T47D (cell line): ENCODE data around the gene TSPAN9.

Experiments used
- DNase-seq, 2 experiments: peaks; one replicate each; pipeline versions ENCODE4 v3.0.0 to v3.0.0-alpha.2; 2011 to 2012; ENCODE audit warnings: low read depth in 1 of 2, low spot score in 1 of 2
- JUND ChIP-seq: IDR thresholded peaks from 2 replicates; pipeline ENCODE4 v1.6.1; 2012; ENCODE audit warnings: low read depth
- in situ Hi-C: cut with HindIII; loops from 2 replicates; pipeline ENCODE4 v1.10.0; 2016; ENCODE audit warnings: low sequenced_read_pairs, low pct_unique_long_range_greater_than_20kb

TSPAN9 gene

DNA sequence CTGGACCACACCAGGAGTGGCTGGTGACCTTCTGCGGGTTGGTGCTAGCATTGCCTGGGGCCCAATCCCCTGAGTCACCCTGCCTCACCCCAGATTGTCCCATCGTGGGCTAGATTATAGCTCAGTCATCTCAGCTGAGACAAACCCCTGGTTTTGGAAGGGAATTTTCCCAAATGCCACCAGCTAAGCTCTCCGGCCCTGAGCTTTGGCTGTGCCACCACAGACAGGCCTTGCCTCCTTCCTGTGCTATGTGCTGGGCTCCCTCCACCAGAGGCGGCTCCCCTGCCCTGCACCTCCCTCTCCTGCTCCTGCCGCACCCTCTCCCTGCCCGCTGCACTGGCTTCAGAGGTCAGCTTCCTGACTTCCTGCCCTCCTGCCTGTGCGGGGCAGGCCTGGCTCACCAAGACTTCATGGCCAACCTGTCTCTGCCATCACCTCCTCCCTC, 196.3 kb downstream of the TSPAN9 start:
- TF ChIP-seq JUND, result no peak
- in situ Hi-C loops, result no loop called here
- DNase-seq, result no peak

DNA sequence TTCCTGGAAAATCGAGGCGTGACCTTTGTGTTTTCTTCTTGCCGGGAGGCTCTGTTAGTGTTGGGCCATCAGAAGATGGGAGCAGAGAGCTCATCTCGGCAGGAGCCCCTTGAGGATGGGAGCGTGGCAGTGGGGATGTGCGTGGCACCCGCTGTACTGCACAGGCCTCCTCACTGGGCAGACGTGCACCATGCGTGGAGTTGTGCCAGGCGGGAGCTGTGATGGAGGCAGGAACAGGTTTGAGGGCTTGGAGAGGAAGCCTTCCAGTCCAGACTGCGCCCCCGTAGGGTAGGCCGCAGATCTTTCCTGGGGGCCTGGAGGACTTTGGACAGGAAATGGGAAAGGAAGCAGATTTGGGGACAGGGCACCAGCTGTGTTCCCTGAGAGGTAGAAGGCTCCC, 197.5 kb downstream of the TSPAN9 start:
- in situ Hi-C loops, result no loop called here
- no peak for DNase-seq
- no peak for TF ChIP-seq JUND

DNA sequence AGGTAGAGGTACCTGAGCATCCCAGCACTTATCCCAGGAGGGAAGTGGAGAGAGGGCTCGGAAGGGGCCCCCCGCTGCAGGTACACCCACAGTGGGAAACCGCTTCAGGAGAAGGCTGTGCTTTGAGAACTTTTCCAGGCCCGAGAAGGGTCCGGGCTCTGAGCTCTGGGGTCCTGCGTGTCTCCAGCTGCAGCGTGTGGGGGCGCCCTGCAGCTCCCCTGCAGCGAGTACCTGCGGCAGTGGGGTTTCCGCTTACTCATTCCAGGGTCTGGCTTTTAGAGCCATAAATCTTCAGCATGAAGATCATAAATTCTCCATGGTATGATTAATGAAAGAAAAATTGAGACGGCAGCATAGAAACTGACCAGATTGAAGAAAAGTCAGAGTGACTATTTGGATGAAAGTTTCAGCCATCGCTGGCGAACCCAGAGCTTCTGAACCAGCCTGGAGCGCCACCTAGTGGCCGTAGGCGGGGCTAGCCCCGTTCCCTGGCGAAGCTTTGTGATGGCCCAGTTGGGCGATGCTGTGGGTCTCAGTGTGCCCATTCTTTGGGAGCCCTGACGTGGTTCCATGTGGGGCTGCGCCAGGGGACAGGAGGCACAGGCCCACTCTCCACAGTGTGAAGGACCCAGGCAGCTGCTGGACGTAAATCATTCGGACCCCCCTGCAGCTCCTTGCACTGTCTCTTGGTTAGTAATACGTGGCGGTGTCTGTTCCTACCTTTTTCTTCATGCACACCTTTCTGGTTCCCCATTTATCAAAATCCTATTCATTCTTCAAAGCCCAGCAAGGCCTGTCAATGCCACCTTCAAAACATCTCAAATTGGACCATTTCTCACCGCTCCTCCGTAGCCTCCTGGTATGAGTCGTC, 198.2 kb downstream of the TSPAN9 start:
- no peak for TF ChIP-seq JUND
- in situ Hi-C loops, result no loop called here
- DNase-seq, result peak; percentile 73 to 86

DNA sequence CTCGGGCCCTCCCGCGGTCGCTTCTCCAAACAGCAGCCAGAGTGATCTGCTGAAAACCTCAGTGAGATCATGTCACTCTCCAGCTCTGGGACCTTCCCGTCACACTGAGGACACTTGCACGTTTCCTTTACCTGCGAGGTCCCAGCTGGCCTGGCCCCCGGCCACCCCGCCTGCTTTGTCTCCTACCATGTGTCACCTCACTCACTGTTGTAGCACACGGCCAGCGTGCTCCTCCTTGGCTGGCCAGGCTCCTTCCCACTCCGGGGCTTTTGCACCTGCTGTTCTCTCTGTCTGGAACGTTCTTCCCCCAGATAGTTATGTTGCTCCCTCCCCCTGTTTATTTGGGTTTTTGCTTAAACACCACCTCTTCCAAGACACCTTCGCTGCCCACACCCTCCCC, 199.0 kb downstream of the TSPAN9 start:
- TF ChIP-seq JUND, result no peak
- in situ Hi-C loops, result no loop called here
- DNase-seq, result no peak

DNA sequence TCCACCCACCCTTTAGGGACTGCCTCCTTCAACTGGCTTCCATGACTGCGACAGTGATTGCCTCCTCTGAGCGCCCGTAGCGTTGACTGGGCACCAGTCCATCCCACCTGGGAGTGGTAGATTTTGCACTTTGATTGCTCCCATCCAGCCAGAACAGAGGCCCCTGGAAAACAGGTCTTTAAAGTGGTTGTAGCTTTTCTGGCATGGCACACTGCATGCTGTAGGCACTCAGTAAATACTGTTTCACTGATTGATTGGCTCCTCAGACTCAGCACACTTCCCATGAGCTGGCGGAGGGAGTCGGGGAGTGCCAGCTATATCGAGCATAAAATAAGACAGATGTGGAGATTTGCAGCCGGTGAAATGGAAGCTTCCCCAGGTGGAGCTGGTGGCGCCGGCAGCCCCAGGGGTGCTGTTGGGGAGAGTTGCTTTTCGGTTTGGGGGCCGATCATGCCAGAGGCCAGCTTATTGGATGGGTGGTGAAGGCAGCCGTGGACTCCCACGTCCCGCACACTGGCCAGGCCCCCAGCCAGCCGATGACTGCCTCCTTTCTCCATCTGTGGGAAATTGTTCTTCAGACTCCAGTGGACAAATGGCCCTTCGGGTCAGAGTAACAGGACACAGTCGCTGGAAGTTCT, 200.2 kb downstream of the TSPAN9 start:
- TF ChIP-seq JUND, result no peak
- no peak for DNase-seq
- in situ Hi-C loops, result no loop called here

DNA sequence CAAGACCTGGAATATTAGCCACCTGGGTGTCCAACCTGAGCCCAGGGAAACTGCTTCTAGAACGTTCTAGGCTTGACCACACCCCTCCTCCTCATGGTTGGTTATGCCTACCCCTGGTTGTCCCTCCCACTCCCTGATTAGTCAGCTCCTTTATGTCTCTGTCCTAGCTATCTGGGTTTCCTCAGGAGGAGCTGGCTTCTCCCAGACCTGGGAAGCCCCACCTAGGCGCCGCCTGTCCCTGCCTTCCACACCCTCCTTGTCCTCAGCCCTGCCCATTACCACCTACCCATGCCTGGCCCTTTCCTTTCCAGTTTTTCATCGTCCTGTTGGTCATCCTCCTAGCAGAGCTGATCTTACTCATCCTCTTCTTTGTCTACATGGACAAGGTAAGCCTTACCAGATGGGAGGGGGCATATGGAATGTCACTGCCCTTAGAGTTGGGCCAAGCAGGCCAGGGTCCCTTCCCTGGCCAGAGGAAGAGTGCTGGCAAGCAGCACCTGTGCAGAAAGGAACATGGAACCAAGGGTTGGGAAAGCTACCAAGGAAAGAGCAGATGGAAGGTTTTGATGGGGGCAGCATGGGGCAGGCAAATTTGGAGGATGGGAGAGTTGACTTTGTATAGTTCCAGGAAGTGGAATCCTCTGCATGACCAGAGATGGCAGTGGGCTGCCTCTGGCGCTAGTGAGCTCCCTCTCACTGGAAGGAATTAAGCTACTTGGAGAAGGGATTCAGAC, 201.7 kb downstream of the TSPAN9 start:
- no peak for TF ChIP-seq JUND
- no peak for DNase-seq
- in situ Hi-C loops, result no loop called here

DNA sequence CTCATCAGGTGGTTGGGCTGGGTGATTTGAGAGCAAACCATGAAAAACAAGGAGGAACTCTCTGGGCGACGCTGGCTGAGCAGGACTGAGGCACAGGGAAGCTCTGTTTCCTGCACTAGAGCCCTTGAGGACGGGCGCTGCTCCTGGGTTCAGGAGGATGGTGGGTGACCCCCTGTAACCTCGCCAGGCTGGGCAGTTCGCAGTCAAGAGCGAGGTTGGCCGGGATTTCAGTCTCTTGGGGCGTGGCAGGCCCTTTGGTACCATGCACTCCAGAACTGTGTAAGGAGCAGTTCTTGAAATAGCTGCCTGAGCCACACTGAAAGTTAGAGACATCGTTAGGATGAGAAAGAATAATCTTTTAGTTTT, 202.2 kb downstream of the TSPAN9 start:
- no peak for TF ChIP-seq JUND
- in situ Hi-C loops, result no loop called here
- DNase-seq, result no peak

DNA sequence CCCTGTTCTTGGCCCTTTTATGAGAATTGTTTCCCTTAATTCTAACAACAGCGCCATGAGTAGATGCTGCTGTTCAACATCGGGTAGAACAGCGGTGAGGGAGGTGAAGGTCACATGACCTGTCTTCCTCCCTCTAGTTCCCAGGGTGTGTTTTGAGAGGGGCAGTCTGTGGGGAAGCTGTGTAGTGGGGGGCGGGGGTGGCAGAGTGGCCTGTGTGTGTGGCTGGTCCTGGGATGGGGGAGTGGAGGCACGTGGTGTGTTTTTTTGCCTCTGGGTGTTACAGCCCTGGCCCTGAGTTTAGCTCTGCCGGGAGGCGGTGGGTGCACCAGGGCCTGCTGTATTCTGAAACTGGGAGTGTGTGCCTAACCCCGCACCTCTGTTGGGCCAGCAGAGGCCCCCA, 202.7 kb downstream of the TSPAN9 start:
- no peak for TF ChIP-seq JUND
- DNase-seq, result no peak
- in situ Hi-C loops, result no loop called here

DNA sequence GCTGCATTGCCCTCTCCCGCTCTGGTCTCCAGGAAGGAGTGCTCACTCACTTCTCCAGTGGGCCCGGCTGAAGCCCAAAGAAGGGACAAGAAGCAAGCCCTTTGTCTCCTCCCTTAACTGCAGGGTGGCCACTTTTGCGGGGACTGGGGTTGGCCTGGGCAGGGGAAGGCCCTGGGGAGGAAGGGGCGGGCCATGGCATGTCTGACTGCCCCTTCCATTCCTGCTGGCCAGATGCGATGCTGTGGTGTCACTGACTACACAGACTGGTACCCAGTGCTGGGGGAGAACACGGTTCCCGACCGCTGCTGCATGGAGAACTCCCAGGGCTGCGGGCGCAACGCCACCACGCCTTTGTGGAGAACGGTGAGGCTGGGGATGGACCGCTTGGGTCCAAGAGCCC, 203.8 kb downstream of the TSPAN9 start:
- in situ Hi-C loops, result no loop called here
- no peak for DNase-seq
- TF ChIP-seq JUND, result no peak

DNA sequence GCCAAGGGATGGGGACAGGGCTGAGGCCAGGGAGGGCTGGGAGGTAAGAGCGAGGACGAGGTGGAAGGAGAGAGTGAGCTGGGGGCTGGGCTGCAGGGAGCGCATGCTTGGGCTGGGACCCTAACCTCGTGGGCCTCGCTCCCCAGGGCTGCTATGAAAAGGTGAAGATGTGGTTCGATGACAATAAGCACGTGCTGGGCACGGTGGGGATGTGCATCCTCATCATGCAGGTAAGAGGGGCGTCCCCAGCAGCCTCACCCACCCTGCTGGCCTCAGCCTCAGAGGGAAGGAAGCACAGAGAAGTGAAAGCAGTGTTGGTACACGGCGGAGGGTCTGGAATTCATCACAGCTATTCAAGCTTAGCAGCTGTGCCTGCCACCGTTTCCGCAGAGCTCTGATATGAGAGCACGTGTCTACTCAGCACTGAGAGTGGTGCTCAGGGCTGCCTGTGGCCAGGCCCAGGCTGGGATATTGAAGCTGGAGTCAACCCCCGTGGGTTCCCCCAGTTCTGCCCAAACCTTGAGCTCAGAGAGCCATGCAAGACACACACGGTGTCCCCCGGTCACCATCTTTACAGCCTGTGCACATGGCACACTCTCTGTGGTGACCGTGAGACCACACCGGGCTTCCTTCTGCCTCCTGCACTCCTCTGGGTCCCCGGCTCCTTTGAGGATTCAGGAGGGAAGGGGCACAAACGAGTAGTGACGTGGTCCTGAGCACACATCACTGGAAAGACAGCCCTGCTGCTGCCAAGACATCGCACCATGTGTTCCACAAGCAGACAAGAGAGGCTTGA, 204.6 kb downstream of the TSPAN9 start:
- in situ Hi-C loops, result no loop called here
- TF ChIP-seq JUND, result no peak
- no peak for DNase-seq

DNA sequence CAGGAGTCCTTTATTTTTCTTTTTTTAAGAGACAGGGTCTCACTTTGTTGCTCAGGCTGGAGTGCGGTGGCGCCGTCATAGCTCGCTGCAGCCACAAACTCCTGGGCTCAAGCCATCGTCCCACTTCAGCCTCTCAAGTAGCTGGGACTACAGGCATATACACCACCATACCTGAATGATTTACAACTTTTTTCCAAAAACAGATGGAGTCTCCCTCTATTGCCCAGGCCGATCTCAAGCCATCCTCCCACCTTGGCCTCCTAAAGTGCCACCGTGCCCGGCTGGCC, 205.1 kb downstream of the TSPAN9 start:
- no peak for TF ChIP-seq JUND
- in situ Hi-C loops, result no loop called here
- DNase-seq, result no peak

DNA sequence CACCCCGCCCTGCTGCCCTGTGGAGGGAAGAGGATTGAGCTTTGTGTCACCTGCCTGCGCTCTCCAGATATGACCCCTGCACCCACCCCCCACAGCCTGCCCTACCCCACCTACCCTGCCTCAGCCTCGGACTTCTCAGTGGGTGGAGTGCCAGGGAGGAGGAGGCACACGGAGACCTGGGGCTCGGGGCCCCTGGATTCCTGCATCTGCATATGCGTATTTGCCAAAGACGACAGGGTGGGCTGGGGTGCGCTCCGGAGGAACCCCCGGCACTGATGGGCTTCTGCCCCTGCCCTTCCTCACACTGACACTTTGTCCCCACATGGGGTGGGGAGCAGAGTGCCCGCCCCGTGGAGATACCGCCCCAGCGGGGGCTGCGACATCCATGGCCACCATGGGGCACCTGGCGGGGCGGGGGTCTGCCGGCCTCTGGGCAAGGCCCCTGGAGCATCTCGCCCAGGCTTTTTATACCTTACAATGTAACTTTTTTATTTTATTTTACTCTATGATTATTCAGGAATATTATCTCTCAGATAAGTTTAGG, 206.0 kb downstream of the TSPAN9 start:
- no peak for TF ChIP-seq JUND
- in situ Hi-C loops, result no loop called here
- DNase-seq, result no peak

DNA sequence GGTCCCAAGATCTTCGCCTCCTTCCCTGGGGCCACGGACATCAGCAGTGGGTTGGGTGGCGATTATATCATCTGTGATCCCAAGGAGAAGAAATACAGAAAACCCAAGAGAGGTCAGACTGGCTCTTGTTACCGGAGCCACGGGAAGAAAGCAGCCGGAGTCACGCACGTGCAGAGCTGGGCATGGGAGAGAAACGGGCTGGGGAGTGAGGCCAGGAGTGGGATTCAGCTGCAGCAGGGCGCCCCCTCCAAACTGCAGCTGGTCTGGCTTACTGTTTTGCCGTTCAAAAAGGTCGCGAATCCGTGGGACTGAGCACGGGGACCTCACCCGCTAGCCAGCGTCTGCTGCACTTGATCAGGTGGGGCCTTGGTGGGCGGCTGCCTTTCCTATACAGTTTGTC, 207.2 kb downstream of the TSPAN9 start:
- no peak for DNase-seq
- TF ChIP-seq JUND, result no peak
- in situ Hi-C loops, result no loop called here
